PC-9 (cell line): ENCODE data around the gene NOCT. TPM values are rescaled to one million over a fixed set of nuclear protein-coding genes. Genes with fewer than 3 reads are reported as not detected.

Experiments used
- BruUV-seq: library from RNA; stranded (reverse); fragments of 400-500 nt; replicated peaks from 2 replicates; lab custom pipeline; 2021; lab: Mats Ljungman, UMichigan
- CTCF ChIA-PET: fragments of 300-600 bp; sonication (Branson Sonifier 250); formaldehyde crosslinking; loops from one replicate; lab custom pipeline; 2022; ENCODE audit warnings: antibody characterized with exemption; lab: Charles Lee
- POLR2A ChIA-PET: fragments of 300-600 bp; sonication (Branson Sonifier 250); formaldehyde crosslinking; loops from one replicate; lab custom pipeline; 2022; ENCODE audit warnings: antibody characterized with exemption; ENCODE audit not compliant: unreplicated experiment; lab: Charles Lee
- DNase-seq, 2 experiments: peaks; one replicate each; pipeline versions ENCODE4 v3.0.0 to v3.0.0-alpha.2; 2015 to 2022; ENCODE audit warnings: mixed read lengths in 1 of 2
- H2AFZ ChIP-seq: fragments of 200-600 bp; sonication (generic); 2 replicates; pipeline ENCODE4 v1.8.1; 2017; ENCODE audit warnings: antibody characterized with exemption
- H3F3A ChIP-seq: fragments of 200-600 bp; sonication (generic); 2 replicates; pipeline ENCODE4 v1.8.1; 2017; ENCODE audit warnings: antibody characterized with exemption, mild to moderate bottlenecking, low read depth; ENCODE audit not compliant: insufficient read depth
- H3K27ac ChIP-seq: fragments of 200-600 bp; sonication (generic); 2 replicates; pipeline ENCODE4 v1.6.1; 2016; ENCODE audit warnings: mixed run types
- H3K27me3 ChIP-seq: fragments of 200-600 bp; sonication (generic); 2 replicates; pipeline ENCODE4 v1.6.1; 2016; ENCODE audit warnings: low read depth, mixed run types; ENCODE audit not compliant: insufficient read depth
- H3K36me3 ChIP-seq: fragments of 200-600 bp; sonication (generic); 2 replicates; pipeline ENCODE4 v1.6.1; 2016; ENCODE audit warnings: low read depth, mixed run types
- H3K4me1 ChIP-seq: fragments of 200-600 bp; sonication (generic); replicated peaks from 2 replicates; pipeline ENCODE4 v1.6.1; 2016; ENCODE audit warnings: mixed run types; ENCODE audit not compliant: insufficient read depth
- H3K4me2 ChIP-seq: fragments of 200-600 bp; sonication (generic); 2 replicates; pipeline ENCODE4 v1.6.1; 2017; ENCODE audit warnings: mixed run types
- H3K4me3 ChIP-seq: fragments of 200-600 bp; sonication (generic); 2 replicates; pipeline ENCODE4 v1.6.1; 2016; ENCODE audit warnings: mixed run types
- H3K79me2 ChIP-seq: fragments of 200-600 bp; sonication (generic); 2 replicates; pipeline ENCODE4 v1.6.1; 2017; ENCODE audit warnings: low read depth, mixed run types
- H3K9me2 ChIP-seq: fragments of 200-600 bp; sonication (generic); 2 replicates; pipeline ENCODE4 v1.8.1; 2017; ENCODE audit warnings: mild to moderate bottlenecking; ENCODE audit not compliant: insufficient read depth
- H3K9me3 ChIP-seq: fragments of 200-600 bp; sonication (generic); 2 replicates; pipeline ENCODE4 v1.8.1; 2016; ENCODE audit warnings: low read depth; ENCODE audit not compliant: insufficient read depth
- H4K20me1 ChIP-seq: fragments of 200-600 bp; sonication (generic); 2 replicates; pipeline ENCODE4 v1.8.1; 2017; ENCODE audit not compliant: insufficient read depth
- EZH2 ChIP-seq: fragments of 200-600 bp; sonication (generic); IDR thresholded peaks from 2 replicates; pipeline ENCODE4 v1.8.0; 2017; ENCODE audit warnings: antibody characterized with exemption, low read depth
- intact Hi-C: fragments of 100-400 bp; cut with micrococcal nuclease; formaldehyde crosslinking; loops from one replicate; pipeline ENCODE4 v1.10.0; 2022; ENCODE audit not compliant: unreplicated experiment
- total RNA-seq: library from RNA; stranded (reverse); gene quantifications from 2 replicates; pipeline ENCODE4 v1.2.3, GENCODE V29; 2021
- TF ChIP-seq, protein P1 (sequence below): fragments of 200-600 bp; sonication (generic); conservative IDR thresholded peaks from 2 replicates; pipeline ENCODE4 v1.6.1; 2017; ENCODE audit warnings: mixed run types, antibody characterized with exemption, mild to moderate bottlenecking, moderate library complexity

The NOCT gene
- total RNA-seq, 1 experiment from 2014 or later: 6.8 TPM

DNA sequence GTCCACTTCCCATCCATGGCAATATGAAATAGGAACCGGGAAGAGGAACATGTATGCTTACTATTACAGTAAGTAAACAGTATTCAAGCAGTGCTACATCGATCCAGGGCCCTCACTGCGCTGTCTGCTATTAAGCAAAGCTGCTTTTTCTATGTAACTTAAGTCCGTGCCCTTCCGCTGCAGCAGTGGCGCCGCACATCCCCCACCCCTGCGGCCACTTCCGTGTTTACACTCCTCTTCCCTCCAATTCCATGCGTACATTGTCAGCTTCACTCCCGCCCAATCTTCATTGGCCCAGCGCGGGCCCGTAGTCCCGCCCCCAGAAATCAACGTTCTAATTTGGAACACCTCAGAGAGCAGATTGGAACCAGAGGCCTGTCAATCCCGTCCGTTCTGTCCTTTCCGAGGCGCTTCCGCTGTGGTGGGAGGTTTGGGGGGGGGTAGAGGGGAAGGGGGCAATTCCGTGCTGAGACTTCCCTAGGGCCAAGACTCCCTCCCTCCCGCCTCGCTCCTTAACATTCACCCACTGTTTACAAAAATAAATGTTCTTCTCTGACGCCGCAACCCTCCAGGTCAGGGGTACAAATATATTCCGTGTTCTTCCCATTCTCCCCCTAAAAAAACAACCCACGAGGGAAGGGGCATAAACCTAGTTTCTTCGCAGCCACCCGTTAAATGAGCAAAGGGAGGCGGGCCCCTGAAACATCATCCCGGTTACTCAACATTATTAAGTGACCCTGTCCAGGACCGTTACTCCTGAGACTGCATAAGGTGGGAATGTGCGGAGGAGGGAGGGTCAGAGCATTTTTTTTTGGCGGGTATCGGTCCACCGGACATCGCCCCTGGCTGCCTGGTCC, 67.4 kb downstream of the NOCT start:
- intact Hi-C loops: loop anchor here (2.0 to 10.0 kb wide), 3 partner anchors 218 to 369 kb away; partner anchors contain the start of genes NAA15 and RAB33B
- peak; percentile 95 to 96 for DNase-seq
- TF ChIP-seq, protein P1, sequence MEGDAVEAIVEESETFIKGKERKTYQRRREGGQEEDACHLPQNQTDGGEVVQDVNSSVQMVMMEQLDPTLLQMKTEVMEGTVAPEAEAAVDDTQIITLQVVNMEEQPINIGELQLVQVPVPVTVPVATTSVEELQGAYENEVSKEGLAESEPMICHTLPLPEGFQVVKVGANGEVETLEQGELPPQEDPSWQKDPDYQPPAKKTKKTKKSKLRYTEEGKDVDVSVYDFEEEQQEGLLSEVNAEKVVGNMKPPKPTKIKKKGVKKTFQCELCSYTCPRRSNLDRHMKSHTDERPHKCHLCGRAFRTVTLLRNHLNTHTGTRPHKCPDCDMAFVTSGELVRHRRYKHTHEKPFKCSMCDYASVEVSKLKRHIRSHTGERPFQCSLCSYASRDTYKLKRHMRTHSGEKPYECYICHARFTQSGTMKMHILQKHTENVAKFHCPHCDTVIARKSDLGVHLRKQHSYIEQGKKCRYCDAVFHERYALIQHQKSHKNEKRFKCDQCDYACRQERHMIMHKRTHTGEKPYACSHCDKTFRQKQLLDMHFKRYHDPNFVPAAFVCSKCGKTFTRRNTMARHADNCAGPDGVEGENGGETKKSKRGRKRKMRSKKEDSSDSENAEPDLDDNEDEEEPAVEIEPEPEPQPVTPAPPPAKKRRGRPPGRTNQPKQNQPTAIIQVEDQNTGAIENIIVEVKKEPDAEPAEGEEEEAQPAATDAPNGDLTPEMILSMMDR: no peak
- TF ChIP-seq EZH2: no peak
- Histone ChIP-seq H3K9me2 (no peaks in the 10 kb centered on the region), H3K79me2 (peaks cover 59% of the 10 kb centered on the region), H3K4me2 (peak overlapping the region; percentile 95), H3K27ac (peak overlapping the region; percentile 85), H3K27me3 (no peaks in the 10 kb centered on the region), H3K9me3 (no peaks in the 10 kb centered on the region), H4K20me1 (peaks cover 37% of the 10 kb centered on the region), H3F3A (peaks cover 20% of the 10 kb centered on the region), H3K36me3 (no peaks in the 10 kb centered on the region), H3K4me1 (peaks cover 27% of the 10 kb centered on the region), H3K4me3 (peak overlapping the region; percentile 95), H2AFZ (peak overlapping the region; percentile 94)
- CTCF ChIA-PET: interaction anchor here (0.6 to 1.0 kb wide), 3 partner anchors 52 to 93 kb away, joined by 3 to 14 read pairs (median 4); no protein-coding TSS in a partner anchor
- POLR2A ChIA-PET: interaction anchor here (0.6 to 0.7 kb wide), 2 partner anchors 471 to 1701 kb away, joined by 4 to 28 read pairs; no protein-coding TSS in a partner anchor
- TSS peak; percentile 70 for BruUV-seq

- intact Hi-C loops: loop anchor here (2.0 to 10.0 kb wide), 3 partner anchors 217 to 369 kb away; partner anchors contain the start of genes NAA15 and RAB33B
- H3K79me2 ChIP-seq: peaks cover 53% of the 10 kb centered on the region
- CTCF ChIA-PET: no interaction called here
Measured at GRCh38 chr4:139083607-139083955, 68.0 kb downstream of the NOCT start.

More at GRCh38 chr4:139083607-139083955, 68.0 kb downstream of the NOCT start:
- H3K4me1 ChIP-seq: peaks cover 27% of the 10 kb centered on the region
- DNase-seq: peak; percentile 45 to 56
- H3K9me3 ChIP-seq: no peaks in the 10 kb centered on the region
- BruUV-seq: TSS peak; percentile 50
- TF ChIP-seq, protein P1: no peak
- TF ChIP-seq EZH2: no peak
- H3K27ac ChIP-seq: peak overlapping the region; percentile 85
- peak overlapping the region; percentile 95 for H3K4me3 ChIP-seq
- no peaks in the 10 kb centered on the region for H3K9me2 ChIP-seq
- no peaks in the 10 kb centered on the region for H3K36me3 ChIP-seq
- H2AFZ ChIP-seq: peak overlapping the region; percentile 94
- peak overlapping the region; percentile 95 for H3K4me2 ChIP-seq
- no peaks in the 10 kb centered on the region for H3K27me3 ChIP-seq
- peaks cover 33% of the 10 kb centered on the region for H4K20me1 ChIP-seq
- POLR2A ChIA-PET: no interaction called here
- peaks cover 20% of the 10 kb centered on the region for H3F3A ChIP-seq
